ENCODE data around the gene GPR137.
"Not testable (repeated sequence)": the region's sequence is repeated elsewhere in the genome, so short reads cannot be mapped to it uniquely, and the experiment has no call there.

The GPR137 gene

DNA sequence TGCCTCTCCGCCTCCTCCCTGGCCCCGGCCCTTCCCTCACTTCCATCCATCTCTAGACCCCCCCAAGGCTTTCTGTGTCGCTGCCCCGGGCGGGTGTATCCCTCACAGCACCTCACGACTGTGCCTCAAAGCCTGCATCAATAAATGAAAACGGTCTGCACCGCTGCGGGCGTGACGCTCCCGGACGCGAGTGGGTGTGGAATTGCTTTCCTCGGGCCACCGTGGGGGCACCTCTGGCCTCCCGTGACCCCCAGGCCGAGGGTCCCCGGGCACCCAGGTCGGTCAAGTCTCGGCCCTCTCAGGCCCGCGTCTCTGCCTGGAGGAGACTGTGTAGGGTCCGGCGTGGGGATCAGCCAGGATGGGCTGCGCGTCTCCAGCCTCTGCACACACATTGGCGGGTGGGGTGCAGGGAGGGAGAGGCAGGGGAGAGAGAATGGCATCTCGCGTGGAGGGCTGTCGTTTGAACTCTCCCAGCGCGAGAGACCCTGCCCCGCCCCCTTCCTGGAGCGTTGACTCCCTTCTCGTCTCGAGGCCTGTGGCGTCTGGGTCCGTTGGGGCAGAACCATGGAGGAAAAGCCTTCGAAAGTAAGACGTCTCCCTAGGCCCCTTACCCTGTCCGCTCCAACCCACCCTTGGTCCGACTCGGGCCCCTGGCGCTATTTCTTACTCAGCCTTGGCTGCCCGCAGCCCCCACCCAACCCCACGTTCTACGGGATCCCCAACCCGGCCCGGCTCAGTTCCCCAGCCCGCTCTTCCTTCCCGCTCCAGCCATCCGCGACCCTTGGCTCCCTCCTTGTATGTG, 14.4 kb downstream of the GPR137 start, which contains the start of gene CATSPERZ:
CATSPERZ (plus strand) TSS at position 512 of the 802 bp plus-strand sequence; CDS start at position 565, 53 bp downstream.
- Histone ChIP-seq H3K4me3 (ENCODE audit: low read length) (peak within 1 kb of the TSS; percentile 29), H3K27me3 (ENCODE audit: insufficient read depth, low read length) (peaks cover 50% of the 10 kb centered on the region), H2AFZ (ENCODE audit: low read depth, low read length) (peak within 1 kb of the TSS; percentile 77), H3K9me3 (ENCODE audit: low read length) (no peaks in the 10 kb centered on the region), H3K36me3 (ENCODE audit: insufficient read depth, low read length) (no peaks in the 10 kb centered on the region), H3K4me1 (ENCODE audit: insufficient read depth, low read length) (peaks cover 21% of the 10 kb centered on the region)

GRCh38 chr11:64303109-64304031, 17.7 kb downstream of the GPR137 start:
- H3K9me3 ChIP-seq (ENCODE audit: low read length): no peaks in the 10 kb centered on the region
- no peaks in the 10 kb centered on the region for H3K36me3 ChIP-seq (ENCODE audit: insufficient read depth, low read length)
- H3K4me3 ChIP-seq (ENCODE audit: low read length): no peak overlapping the region
- H3K4me1 ChIP-seq (ENCODE audit: insufficient read depth, low read length): peaks cover 29% of the 10 kb centered on the region
- peaks cover 25% of the 10 kb centered on the region for H3K27me3 ChIP-seq (ENCODE audit: insufficient read depth, low read length)
- no peak overlapping the region for H2AFZ ChIP-seq (ENCODE audit: low read depth, low read length)

DNA sequence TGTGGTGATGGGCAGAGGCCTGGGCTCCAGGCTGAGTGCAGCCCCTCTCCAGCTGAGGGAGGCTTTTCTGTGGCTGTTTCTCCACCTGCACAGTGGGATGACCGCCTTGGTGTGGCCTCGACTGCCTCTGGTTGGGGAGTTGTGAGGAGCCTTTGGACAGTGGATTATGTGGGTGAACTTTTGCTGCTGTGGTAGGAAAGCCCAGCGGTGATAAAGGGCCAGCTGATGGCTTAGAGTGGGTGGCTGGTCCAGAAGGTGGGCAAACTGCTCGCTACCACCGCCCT, 18.3 kb downstream of the GPR137 start:
- H2AFZ ChIP-seq (ENCODE audit: low read depth, low read length): no peak overlapping the region
- peak overlapping the region; percentile 68 for H3K4me3 ChIP-seq (ENCODE audit: low read length)
- H3K36me3 ChIP-seq (ENCODE audit: insufficient read depth, low read length): no peaks in the 10 kb centered on the region
- no peaks in the 10 kb centered on the region for H3K9me3 ChIP-seq (ENCODE audit: low read length)
- peaks cover 19% of the 10 kb centered on the region for H3K27me3 ChIP-seq (ENCODE audit: insufficient read depth, low read length)
- peaks cover 29% of the 10 kb centered on the region for H3K4me1 ChIP-seq (ENCODE audit: insufficient read depth, low read length)

- Histone ChIP-seq H3K4me3 (ENCODE audit: low read length) (peak overlapping the region; percentile 68), H3K36me3 (ENCODE audit: insufficient read depth, low read length) (no peaks in the 10 kb centered on the region), H3K4me1 (ENCODE audit: insufficient read depth, low read length) (peaks cover 23% of the 10 kb centered on the region), H3K9me3 (ENCODE audit: low read length) (no peaks in the 10 kb centered on the region), H2AFZ (ENCODE audit: low read depth, low read length) (peak overlapping the region; percentile 81), H3K27me3 (ENCODE audit: insufficient read depth, low read length) (peaks cover 14% of the 10 kb centered on the region)
Observed at GRCh38 chr11:64304316-64305072, 18.8 kb downstream of the GPR137 start.

GRCh38 chr11:64305075-64305690, 19.5 kb downstream of the GPR137 start, which contains the start of gene ESRRA:
TSS of gene ESRRA (plus strand) at chr11:64305524. CDS start at chr11:64307180, 1,656 bp downstream.
- Histone ChIP-seq H3K27me3 (ENCODE audit: insufficient read depth, low read length) (peaks cover 7% of the 10 kb centered on the region), H3K4me1 (ENCODE audit: insufficient read depth, low read length) (peaks cover 18% of the 10 kb centered on the region), H3K36me3 (ENCODE audit: insufficient read depth, low read length) (no peaks in the 10 kb centered on the region), H2AFZ (ENCODE audit: low read depth, low read length) (peak within 1 kb of the TSS; percentile 81), H3K9me3 (ENCODE audit: low read length) (no peaks in the 10 kb centered on the region), H3K4me3 (ENCODE audit: low read length) (peak within 1 kb of the TSS; percentile 68)

DNA sequence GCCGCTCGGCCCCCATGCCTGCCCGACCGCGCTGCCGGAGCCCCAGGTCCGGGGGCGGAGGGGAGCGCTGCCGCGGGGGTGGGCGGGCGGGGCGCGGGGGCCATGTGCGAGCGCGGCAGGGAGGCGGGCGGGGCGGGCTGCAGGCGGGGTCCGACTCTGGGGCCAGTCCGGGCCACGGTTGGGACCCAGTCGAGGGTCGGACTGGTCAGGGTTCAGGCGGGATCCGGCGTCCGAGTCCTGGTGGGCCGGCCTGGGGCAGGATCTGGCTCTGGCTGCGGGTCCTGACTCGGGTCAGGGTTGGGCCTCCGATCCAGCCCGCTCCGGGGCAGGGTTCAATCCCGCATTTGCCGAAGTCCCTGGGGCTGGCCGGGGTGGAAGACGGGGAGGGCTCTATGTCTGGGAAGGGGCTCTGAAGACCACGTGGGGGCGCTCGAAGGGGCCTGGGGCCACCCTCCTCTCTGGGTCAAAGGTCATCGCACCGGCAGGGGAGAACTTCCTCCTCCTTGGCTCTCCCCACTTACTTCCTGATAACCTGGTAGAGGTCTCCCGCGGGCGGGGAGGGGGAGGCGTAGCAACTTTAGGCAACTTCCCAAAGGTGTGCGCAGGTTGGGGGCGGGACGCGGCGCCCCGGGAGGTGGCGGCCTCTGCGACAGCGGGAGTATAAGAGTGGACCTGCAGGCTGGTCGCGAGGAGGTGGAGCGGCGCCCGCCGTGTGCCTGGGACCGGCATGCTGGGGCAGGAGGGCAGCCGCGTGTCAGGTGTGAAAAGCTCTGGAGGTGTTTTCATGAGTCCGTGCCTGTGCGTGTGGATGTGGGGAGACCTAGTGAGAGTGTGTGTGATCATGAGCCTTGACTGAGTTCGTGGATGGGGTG, 20.3 kb downstream of the GPR137 start:
- no peaks in the 10 kb centered on the region for H3K27me3 ChIP-seq (ENCODE audit: insufficient read depth, low read length)
- H3K9me3 ChIP-seq (ENCODE audit: low read length): no peaks in the 10 kb centered on the region
- H2AFZ ChIP-seq (ENCODE audit: low read depth, low read length): no peak overlapping the region
- H3K4me3 ChIP-seq (ENCODE audit: low read length): peak overlapping the region; percentile 52
- H3K4me1 ChIP-seq (ENCODE audit: insufficient read depth, low read length): peaks cover 15% of the 10 kb centered on the region
- no peaks in the 10 kb centered on the region for H3K36me3 ChIP-seq (ENCODE audit: insufficient read depth, low read length)

DNA sequence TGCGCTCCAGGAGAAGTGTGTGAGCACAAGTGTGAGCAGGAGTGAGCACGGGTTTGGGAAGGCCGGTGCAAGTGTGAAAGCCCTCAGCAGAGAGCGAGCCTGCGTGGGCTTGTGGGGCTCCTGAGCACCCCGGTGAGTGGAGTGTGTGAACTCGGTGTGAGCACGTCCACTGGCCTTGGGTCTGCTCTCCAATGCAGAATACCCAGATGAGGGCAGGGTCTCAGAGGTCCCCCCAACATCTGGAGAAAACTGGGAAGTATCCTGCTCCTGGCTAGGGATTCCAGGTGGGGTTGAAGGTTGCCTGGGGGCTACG, 20.9 kb downstream of the GPR137 start:
- H3K4me1 ChIP-seq (ENCODE audit: insufficient read depth, low read length): peaks cover 15% of the 10 kb centered on the region
- H3K4me3 ChIP-seq (ENCODE audit: low read length): peak overlapping the region; percentile 52
- H2AFZ ChIP-seq (ENCODE audit: low read depth, low read length): no peak overlapping the region
- no peaks in the 10 kb centered on the region for H3K36me3 ChIP-seq (ENCODE audit: insufficient read depth, low read length)
- no peaks in the 10 kb centered on the region for H3K27me3 ChIP-seq (ENCODE audit: insufficient read depth, low read length)
- H3K9me3 ChIP-seq (ENCODE audit: low read length): no peaks in the 10 kb centered on the region

DNA sequence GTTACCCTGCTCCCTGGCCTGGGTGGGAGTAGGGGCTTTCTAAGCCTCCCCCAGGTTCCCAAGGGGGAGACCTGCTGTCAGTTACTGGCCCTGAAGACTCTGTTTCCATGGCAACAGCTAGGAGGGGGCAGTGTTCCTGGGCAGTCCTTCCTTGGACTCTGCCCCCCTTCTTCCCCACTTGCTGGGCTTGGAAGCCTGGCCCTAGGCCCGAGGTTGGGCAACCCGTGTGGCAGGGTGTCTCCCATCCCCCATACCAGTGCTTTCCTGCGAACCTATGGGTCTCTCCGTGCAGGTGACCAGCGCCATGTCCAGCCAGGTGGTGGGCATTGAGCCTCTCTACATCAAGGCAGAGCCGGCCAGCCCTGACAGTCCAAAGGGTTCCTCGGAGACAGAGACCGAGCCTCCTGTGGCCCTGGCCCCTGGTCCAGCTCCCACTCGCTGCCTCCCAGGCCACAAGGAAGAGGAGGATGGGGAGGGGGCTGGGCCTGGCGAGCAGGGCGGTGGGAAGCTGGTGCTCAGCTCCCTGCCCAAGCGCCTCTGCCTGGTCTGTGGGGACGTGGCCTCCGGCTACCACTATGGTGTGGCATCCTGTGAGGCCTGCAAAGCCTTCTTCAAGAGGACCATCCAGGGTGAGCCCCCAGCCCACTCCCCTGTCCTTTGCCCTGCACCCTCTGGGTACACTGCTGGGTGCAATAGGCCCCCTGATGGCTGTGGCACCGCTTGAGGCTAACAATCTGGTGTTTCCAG, 21.4 kb downstream of the GPR137 start:
- Histone ChIP-seq H2AFZ (ENCODE audit: low read depth, low read length) (no peak overlapping the region), H3K9me3 (ENCODE audit: low read length) (no peaks in the 10 kb centered on the region), H3K27me3 (ENCODE audit: insufficient read depth, low read length) (no peaks in the 10 kb centered on the region), H3K4me1 (ENCODE audit: insufficient read depth, low read length) (peaks cover 15% of the 10 kb centered on the region), H3K36me3 (ENCODE audit: insufficient read depth, low read length) (no peaks in the 10 kb centered on the region), H3K4me3 (ENCODE audit: low read length) (peak overlapping the region; percentile 52)

GRCh38 chr11:64307795-64308194, 22.1 kb downstream of the GPR137 start:
- not testable (repeated sequence) for H3K36me3 ChIP-seq (ENCODE audit: insufficient read depth, low read length); H2AFZ ChIP-seq (ENCODE audit: low read depth, low read length); H3K4me3 ChIP-seq (ENCODE audit: low read length); H3K9me3 ChIP-seq (ENCODE audit: low read length); H3K27me3 ChIP-seq (ENCODE audit: insufficient read depth, low read length)
- peaks cover 15% of the 10 kb centered on the region for H3K4me1 ChIP-seq (ENCODE audit: insufficient read depth, low read length)

DNA sequence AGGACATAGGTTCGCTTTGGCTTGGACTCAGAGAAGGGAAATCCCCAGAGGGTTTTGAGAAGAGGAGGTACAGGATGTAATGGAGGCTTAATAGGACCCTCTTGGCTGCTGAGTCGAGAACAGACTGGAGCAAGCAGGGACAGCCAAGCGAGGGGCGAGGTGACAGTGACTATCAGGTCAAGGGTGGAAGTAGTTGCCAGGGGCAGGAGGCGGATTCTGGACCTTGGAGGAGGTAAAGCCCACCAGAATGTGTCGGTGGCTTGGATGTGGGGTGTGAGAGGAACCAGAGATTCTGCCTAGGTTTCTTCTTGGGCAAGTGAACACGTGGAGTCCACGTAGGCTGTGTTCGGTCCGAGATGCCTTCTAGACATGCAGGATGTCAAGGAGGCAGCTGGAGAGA, 27.3 kb downstream of the GPR137 start:
- no peak overlapping the region for H3K4me3 ChIP-seq (ENCODE audit: low read length)
- no peaks in the 10 kb centered on the region for H3K27me3 ChIP-seq (ENCODE audit: insufficient read depth, low read length)
- H3K4me1 ChIP-seq (ENCODE audit: insufficient read depth, low read length): peaks cover 12% of the 10 kb centered on the region
- peaks cover 12% of the 10 kb centered on the region for H3K36me3 ChIP-seq (ENCODE audit: insufficient read depth, low read length)
- H3K9me3 ChIP-seq (ENCODE audit: low read length): no peaks in the 10 kb centered on the region
- H2AFZ ChIP-seq (ENCODE audit: low read depth, low read length): no peak overlapping the region

GRCh38 chr11:64313491-64314145, 28.0 kb downstream of the GPR137 start:
- H2AFZ ChIP-seq (ENCODE audit: low read depth, low read length): no peak overlapping the region
- H3K27me3 ChIP-seq (ENCODE audit: insufficient read depth, low read length): no peaks in the 10 kb centered on the region
- no peak overlapping the region for H3K4me3 ChIP-seq (ENCODE audit: low read length)
- H3K36me3 ChIP-seq (ENCODE audit: insufficient read depth, low read length): peaks cover 12% of the 10 kb centered on the region
- peaks cover 12% of the 10 kb centered on the region for H3K4me1 ChIP-seq (ENCODE audit: insufficient read depth, low read length)
- no peaks in the 10 kb centered on the region for H3K9me3 ChIP-seq (ENCODE audit: low read length)

Measured in neuron (in vitro differentiated cells).